ENCODE results near the gene AKAP6.

Gene AKAP6

DNA sequence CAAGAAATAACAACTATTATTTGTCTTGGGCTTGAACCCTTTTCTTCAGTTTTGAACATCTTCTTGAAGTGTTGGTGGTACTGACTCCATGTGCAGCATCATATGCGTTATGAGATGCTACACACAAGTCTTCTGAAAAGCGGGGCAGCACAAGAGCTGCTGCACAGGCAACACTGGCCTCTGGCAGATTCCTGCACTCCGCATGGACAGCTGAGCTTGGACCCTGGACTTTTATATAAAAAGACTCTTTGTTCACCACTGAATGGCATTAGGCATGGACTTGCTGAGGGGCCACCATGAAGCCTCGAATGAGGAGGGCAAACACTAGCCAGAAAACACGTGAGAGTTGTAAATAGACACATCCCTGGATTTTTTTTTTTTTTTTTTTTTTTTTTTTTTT is 398.7 kb downstream of the AKAP6 start:
- Mint-ChIP-seq H3K9me3 (no peaks in the 10 kb centered on the region), H3K27me3 (no peaks in the 10 kb centered on the region), H3K4me1 (ENCODE audit: low read depth) (no peaks in the 10 kb centered on the region), H3K36me3 (ENCODE audit: low read depth) (no peaks in the 10 kb centered on the region), H3K27ac (no peak overlapping the region), H3K4me3 (no peak overlapping the region)
- intact Hi-C loops (cut with micrococcal nuclease): no loop called here

DNA sequence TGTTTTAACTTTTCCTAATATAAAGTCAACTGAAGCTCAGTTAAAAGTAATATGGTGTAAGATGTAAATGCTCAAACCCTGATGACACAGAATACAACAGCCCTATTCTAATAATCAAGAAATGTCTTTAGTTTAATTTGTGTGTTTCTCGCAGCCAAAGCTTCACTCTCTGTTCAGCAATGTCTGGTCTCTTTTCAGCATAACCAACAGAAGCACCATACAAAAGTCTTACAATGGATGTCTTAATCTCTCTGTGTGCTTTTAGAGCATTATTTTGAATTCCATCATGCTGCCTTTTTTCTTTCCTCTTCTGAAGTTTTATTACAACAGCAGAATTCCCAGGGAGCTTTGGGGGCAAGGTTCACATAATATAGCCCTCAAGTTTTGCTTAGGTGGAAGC is 399.4 kb downstream of the AKAP6 start:
- H3K27ac Mint-ChIP-seq: no peak overlapping the region
- intact Hi-C loops (cut with micrococcal nuclease): no loop called here
- H3K27me3 Mint-ChIP-seq: no peaks in the 10 kb centered on the region
- H3K4me1 Mint-ChIP-seq (ENCODE audit: low read depth): no peaks in the 10 kb centered on the region
- no peaks in the 10 kb centered on the region for H3K36me3 Mint-ChIP-seq (ENCODE audit: low read depth)
- no peaks in the 10 kb centered on the region for H3K9me3 Mint-ChIP-seq
- H3K4me3 Mint-ChIP-seq: no peak overlapping the region

- Mint-ChIP-seq H3K27me3 (no peaks in the 10 kb centered on the region), H3K36me3 (ENCODE audit: low read depth) (no peaks in the 10 kb centered on the region), H3K4me3 (no peak overlapping the region), H3K27ac (no peak overlapping the region), H3K9me3 (no peaks in the 10 kb centered on the region), H3K4me1 (ENCODE audit: low read depth) (no peaks in the 10 kb centered on the region)
- intact Hi-C loops (cut with micrococcal nuclease): no loop called here
Observed at GRCh38 chr14:32728976-32729375, 399.9 kb downstream of the AKAP6 start.

- no peaks in the 10 kb centered on the region for H3K27me3 Mint-ChIP-seq
- no peaks in the 10 kb centered on the region for H3K4me1 Mint-ChIP-seq (ENCODE audit: low read depth)
- intact Hi-C loops (cut with micrococcal nuclease): no loop called here
- H3K36me3 Mint-ChIP-seq (ENCODE audit: low read depth): no peaks in the 10 kb centered on the region
- no peak overlapping the region for H3K27ac Mint-ChIP-seq
- H3K9me3 Mint-ChIP-seq: no peaks in the 10 kb centered on the region
- H3K4me3 Mint-ChIP-seq: no peak overlapping the region
Observed at GRCh38 chr14:32731249-32731648, 402.2 kb downstream of the AKAP6 start.

DNA sequence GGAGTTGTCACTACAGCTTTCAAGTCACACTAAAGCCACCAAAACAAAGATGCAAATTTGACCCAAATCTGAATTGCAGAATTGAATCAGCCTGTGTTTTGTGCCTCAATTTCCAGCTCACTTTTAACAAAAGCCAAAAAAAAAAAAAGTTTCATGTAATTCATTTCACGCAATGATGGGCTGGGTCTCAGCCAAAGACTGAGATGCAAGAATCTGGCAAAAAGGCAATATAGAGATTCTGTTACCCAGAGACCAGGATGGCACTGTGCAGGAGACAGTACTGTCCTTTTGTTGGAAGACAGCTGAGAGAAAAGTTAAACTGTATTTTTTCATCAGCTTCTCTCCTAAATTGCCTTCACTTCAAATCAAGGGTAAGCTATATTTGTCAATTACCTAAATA is 403.9 kb downstream of the AKAP6 start:
- no peak overlapping the region for H3K4me3 Mint-ChIP-seq
- intact Hi-C loops (cut with micrococcal nuclease): no loop called here

DNA sequence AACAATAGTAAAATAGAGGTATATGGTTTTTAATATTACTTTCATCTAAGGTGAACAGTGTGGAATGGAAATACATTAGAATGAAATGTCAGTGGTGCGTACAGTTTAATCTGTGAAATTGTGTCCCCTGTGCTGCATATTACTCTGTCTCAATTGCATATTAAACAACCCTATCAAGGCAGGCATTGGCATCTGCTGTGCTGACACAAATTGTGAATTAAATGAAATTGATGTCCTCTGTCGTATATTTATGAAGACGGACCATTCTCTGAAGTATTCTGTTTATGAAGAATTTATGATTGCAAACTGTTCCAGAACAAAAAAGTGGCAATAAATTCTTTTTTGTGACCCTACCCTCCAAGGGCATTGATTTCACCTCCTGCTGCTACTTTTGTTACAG is 405.2 kb downstream of the AKAP6 start:
- Mint-ChIP-seq H3K4me3 (no peak overlapping the region), H3K27me3 (no peaks in the 10 kb centered on the region), H3K9me3 (no peaks in the 10 kb centered on the region), H3K4me1 (ENCODE audit: low read depth) (no peaks in the 10 kb centered on the region), H3K27ac (no peak overlapping the region), H3K36me3 (ENCODE audit: low read depth) (no peaks in the 10 kb centered on the region)
- intact Hi-C loops (cut with micrococcal nuclease): no loop called here

More for the DNA sequence above, 403.9 kb downstream of the AKAP6 start:
- Mint-ChIP-seq H3K27me3 (no peaks in the 10 kb centered on the region), H3K4me1 (ENCODE audit: low read depth) (no peaks in the 10 kb centered on the region), H3K36me3 (ENCODE audit: low read depth) (no peaks in the 10 kb centered on the region), H3K27ac (no peak overlapping the region), H3K9me3 (no peaks in the 10 kb centered on the region)

- H3K4me1 Mint-ChIP-seq (ENCODE audit: low read depth): no peaks in the 10 kb centered on the region
- H3K9me3 Mint-ChIP-seq: no peaks in the 10 kb centered on the region
- H3K36me3 Mint-ChIP-seq (ENCODE audit: low read depth): no peaks in the 10 kb centered on the region
- H3K4me3 Mint-ChIP-seq: no peak overlapping the region
- H3K27ac Mint-ChIP-seq: no peak overlapping the region
- intact Hi-C loops (cut with micrococcal nuclease): no loop called here
- no peaks in the 10 kb centered on the region for H3K27me3 Mint-ChIP-seq
Observed at GRCh38 chr14:32737621-32738020, 408.5 kb downstream of the AKAP6 start.

- H3K9me3 Mint-ChIP-seq: no peaks in the 10 kb centered on the region
- no peaks in the 10 kb centered on the region for H3K27me3 Mint-ChIP-seq
- H3K36me3 Mint-ChIP-seq (ENCODE audit: low read depth): no peaks in the 10 kb centered on the region
- H3K4me1 Mint-ChIP-seq (ENCODE audit: low read depth): no peaks in the 10 kb centered on the region
- no peak overlapping the region for H3K4me3 Mint-ChIP-seq
- intact Hi-C loops (cut with micrococcal nuclease): no loop called here
- H3K27ac Mint-ChIP-seq: no peak overlapping the region
Observed at GRCh38 chr14:32738206-32738871, 409.2 kb downstream of the AKAP6 start.

GRCh38 chr14:32744811-32745445 is 415.8 kb downstream of the AKAP6 start:
- intact Hi-C loops (cut with micrococcal nuclease): no loop called here
- Mint-ChIP-seq H3K4me1 (ENCODE audit: low read depth) (no peaks in the 10 kb centered on the region), H3K27me3 (no peaks in the 10 kb centered on the region), H3K4me3 (no peak overlapping the region), H3K36me3 (ENCODE audit: low read depth) (no peaks in the 10 kb centered on the region), H3K9me3 (peaks cover 16% of the 10 kb centered on the region), H3K27ac (no peak overlapping the region)

DNA sequence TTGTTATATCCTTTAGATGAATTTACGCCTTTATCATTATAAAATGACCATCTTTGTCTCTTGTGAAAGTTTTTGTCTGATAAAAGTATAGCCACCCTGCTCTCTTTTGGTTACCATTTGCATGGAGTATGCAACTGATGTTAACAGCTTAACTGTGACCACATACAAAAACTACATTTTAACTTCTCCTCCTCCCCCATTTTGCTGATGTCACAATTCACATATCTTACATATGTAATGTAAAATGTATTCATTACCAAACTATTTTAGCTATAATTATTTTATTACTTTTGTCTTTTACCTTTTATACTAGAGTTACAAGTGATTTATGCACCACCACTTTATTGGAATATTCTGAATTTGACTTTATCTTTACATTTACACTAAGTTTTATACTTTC is 425.1 kb downstream of the AKAP6 start:
- intact Hi-C loops (cut with micrococcal nuclease): no loop called here
- Mint-ChIP-seq H3K27me3 (no peaks in the 10 kb centered on the region), H3K4me3 (no peak overlapping the region), H3K27ac (no peak overlapping the region), H3K9me3 (peaks cover 26% of the 10 kb centered on the region), H3K4me1 (ENCODE audit: low read depth) (no peaks in the 10 kb centered on the region), H3K36me3 (ENCODE audit: low read depth) (no peaks in the 10 kb centered on the region)

DNA sequence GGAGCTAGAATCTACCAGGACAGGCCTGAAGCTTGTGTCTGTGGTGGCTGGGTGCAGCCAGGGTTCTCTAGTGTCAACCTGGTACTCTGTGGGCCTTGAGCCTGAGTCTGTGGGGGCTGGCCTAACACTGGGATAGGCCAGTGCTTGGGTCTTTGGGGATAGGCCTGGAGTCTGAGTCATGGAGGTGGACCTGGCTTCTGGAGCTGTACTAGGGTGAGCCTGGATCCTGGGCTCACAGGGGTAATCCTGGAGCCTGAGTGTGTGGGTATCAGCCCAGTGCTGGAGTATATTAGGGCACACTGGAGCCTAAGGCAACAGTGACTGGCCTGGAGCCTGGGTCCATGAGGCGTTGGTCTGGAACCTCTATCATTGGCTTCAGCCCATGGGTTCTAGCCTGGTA is 427.1 kb downstream of the AKAP6 start:
- Mint-ChIP-seq H3K27ac (no peak overlapping the region), H3K27me3 (no peaks in the 10 kb centered on the region), H3K36me3 (ENCODE audit: low read depth) (no peaks in the 10 kb centered on the region), H3K4me3 (no peak overlapping the region), H3K4me1 (ENCODE audit: low read depth) (no peaks in the 10 kb centered on the region), H3K9me3 (peaks cover 26% of the 10 kb centered on the region)
- intact Hi-C loops (cut with micrococcal nuclease): no loop called here

- H3K9me3 Mint-ChIP-seq: peaks cover 26% of the 10 kb centered on the region
- H3K27ac Mint-ChIP-seq: no peak overlapping the region
- intact Hi-C loops (cut with micrococcal nuclease): no loop called here
- no peaks in the 10 kb centered on the region for H3K36me3 Mint-ChIP-seq (ENCODE audit: low read depth)
- no peaks in the 10 kb centered on the region for H3K4me1 Mint-ChIP-seq (ENCODE audit: low read depth)
- H3K4me3 Mint-ChIP-seq: no peak overlapping the region
- no peaks in the 10 kb centered on the region for H3K27me3 Mint-ChIP-seq
Observed at GRCh38 chr14:32756775-32757174, 427.7 kb downstream of the AKAP6 start.

DNA sequence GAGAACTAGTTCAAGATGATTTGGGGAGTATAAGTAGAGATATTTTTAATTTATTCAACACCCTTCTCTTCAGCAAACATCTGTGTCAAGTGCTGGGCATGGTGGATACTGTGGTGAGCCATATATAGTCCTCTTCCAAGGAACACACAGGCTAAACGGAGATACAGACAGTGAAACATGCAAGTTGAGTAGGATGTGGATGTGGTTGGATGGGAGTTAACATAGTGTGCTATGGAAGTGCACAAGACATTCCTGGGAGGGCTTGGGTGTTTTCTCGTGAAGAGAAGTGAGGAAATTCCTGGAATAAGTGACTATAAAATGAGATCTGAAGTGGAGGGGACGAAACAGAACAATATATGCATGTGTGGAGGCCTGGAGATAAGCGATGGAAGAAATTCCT is 428.5 kb downstream of the AKAP6 start:
- no peak overlapping the region for H3K27ac Mint-ChIP-seq
- H3K4me1 Mint-ChIP-seq (ENCODE audit: low read depth): no peaks in the 10 kb centered on the region
- no peaks in the 10 kb centered on the region for H3K27me3 Mint-ChIP-seq
- intact Hi-C loops (cut with micrococcal nuclease): no loop called here
- no peaks in the 10 kb centered on the region for H3K36me3 Mint-ChIP-seq (ENCODE audit: low read depth)
- peaks cover 26% of the 10 kb centered on the region for H3K9me3 Mint-ChIP-seq
- no peak overlapping the region for H3K4me3 Mint-ChIP-seq

GRCh38 chr14:32761381-32761968 is 432.4 kb downstream of the AKAP6 start:
- no peaks in the 10 kb centered on the region for H3K27me3 Mint-ChIP-seq
- peaks cover 14% of the 10 kb centered on the region for H3K9me3 Mint-ChIP-seq
- H3K4me3 Mint-ChIP-seq: no peak overlapping the region
- H3K36me3 Mint-ChIP-seq (ENCODE audit: low read depth): no peaks in the 10 kb centered on the region
- H3K27ac Mint-ChIP-seq: no peak overlapping the region
- intact Hi-C loops (cut with micrococcal nuclease): no loop called here
- H3K4me1 Mint-ChIP-seq (ENCODE audit: low read depth): no peaks in the 10 kb centered on the region

DNA sequence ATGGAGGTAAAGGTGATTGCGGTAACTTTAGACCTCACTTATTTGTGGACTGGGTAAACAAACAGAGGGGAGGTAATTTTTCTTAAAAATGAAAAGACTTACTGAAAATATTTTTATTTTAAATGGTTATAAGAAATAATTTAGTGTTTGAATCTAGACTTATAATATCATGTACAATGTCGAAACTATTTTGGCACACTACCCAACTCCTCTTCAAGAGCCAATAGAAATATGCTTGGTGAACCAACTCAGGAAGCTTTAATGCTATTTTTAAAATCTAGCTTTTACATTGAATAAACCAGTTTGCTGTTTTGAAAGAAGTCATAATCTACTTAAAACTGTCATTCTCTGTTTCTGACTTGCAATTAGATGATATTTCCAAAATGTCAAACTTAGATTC is 433.8 kb downstream of the AKAP6 start:
- peaks cover 2% of the 10 kb centered on the region for H3K9me3 Mint-ChIP-seq
- H3K27ac Mint-ChIP-seq: no peak overlapping the region
- H3K4me1 Mint-ChIP-seq (ENCODE audit: low read depth): no peaks in the 10 kb centered on the region
- H3K36me3 Mint-ChIP-seq (ENCODE audit: low read depth): no peaks in the 10 kb centered on the region
- no peaks in the 10 kb centered on the region for H3K27me3 Mint-ChIP-seq
- no peak overlapping the region for H3K4me3 Mint-ChIP-seq
- intact Hi-C loops (cut with micrococcal nuclease): no loop called here
